ENCODE results near the gene CCN6.
"Not testable (repeated sequence)": the region's sequence is repeated elsewhere in the genome, so short reads cannot be mapped to it uniquely, and the experiment has no call there.

Gene CCN6

GRCh38 chr6:112030206-112030960 lies 23.5 kb upstream of the CCN6 start:
- DNase-seq (ENCODE audit: low read depth), result no peak

DNA sequence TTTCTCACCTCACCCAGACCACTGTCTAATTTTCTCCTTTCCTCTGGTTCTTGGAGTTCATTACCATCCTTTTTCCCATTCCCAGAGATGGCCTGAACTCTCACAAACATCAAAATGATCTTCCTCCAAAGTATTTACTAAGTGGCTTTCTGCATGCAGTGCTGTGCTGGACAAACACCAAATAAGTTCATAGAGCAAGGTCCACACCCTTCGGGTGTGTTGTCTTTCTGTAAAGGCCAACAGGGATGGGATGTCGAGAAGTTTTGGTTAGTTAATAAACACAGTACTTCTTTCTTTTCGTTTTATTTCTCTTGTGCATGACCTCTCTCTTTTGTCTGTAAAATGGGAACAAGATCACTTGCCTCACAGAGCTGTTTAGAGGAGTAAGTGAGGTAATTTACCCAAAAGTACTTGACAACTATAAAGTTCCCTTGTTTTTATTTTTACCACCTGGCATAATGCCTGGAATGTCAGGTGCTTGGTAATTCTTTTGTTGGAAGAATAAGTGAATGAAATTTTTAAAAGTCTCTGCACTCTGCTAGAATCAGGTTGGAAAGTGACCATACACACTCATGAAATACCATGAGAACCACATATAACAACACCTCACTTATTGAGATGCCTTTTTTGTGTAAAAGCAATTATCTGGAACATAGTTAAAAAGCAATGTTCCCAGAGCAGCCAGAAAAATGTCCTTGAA lies 22.8 kb upstream of the CCN6 start:
- DNase-seq (ENCODE audit: low read depth), result no peak

DNA sequence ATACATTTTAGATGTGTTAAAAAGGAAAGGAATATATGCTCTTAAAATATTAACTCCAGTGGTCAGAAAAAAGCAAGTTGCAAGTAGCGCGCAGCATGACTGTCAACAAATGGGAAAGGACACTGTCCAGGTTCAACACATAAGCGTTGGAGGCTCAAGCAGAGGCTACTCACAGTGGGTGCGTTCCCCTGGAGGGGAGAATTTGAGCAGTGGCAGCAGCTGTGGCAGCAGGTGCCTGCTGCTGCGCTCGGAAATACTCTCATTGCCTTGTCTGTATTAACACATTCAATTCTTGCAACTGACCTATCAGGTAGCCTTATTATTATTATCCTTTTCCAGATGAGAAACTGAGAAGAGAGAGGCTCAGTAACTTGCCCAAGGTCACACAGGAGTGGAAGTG lies 21.9 kb upstream of the CCN6 start:
- no peak for DNase-seq (ENCODE audit: low read depth)

DNA sequence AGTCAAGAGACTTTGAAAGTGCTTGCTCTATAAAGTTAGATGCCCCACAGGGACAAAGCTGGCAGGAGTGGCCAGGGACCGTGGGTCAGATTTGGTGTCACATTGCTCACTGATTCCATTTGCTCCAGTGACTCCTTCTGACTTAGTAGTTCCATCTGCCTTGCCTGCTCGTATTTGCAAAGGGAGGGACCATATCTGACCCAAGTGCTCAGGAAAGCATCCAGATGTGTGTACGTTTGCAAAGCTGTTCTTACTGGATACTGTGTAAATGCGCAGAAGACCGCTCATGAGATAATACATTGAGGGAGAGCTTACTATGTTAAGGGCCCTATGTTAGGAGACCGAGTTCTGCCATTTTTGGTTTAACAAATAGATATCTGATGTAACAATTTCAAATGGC lies 21.2 kb upstream of the CCN6 start:
- no peak for DNase-seq (ENCODE audit: low read depth)

GRCh38 chr6:112033791-112034615 lies 19.9 kb upstream of the CCN6 start:
- DNase-seq (ENCODE audit: low read depth), result no peak

DNA sequence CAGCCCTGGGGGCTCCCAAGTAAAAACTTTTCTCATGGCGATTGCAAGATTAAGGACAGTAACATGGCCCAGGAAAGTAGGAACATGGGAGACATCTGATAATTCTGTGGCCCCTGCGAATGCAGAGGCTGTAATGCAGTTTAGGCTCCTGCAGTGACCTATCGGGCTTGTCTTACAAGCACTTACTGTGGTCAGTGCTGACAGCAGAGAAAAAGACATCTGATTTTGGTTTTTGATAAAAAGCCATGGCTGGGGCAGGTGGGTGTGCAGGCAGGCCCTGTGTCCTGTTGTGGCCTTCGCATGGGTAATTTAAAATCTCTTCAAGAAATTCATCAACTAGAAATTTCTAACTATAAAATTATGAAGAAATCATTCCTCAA lies 19.3 kb upstream of the CCN6 start:
- no peak for DNase-seq (ENCODE audit: low read depth)

DNA sequence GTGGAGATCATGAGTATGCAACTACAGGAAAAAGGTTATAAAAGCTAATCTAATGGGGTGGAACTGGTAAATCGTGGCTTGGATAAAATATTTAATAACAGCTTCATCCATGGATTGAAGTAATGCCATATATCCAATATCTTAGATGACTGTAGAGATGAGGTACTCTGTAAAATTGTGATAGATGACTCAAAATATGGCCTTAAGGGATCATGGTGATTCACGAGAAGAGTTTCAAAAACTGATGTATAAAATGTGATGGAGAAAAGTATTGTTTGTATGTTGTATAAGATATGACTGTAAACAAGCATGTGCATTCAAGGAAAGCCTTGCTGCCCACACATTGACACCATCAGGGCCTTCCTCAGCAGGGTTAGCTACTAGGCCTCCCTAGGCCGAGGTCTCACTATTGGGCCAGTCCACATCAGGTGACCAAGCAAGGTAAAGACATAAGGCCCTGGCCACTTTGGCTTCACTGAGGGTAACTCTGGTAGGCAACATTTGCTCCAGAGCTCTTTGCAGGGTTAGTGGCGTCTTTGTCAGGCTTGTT lies 17.7 kb upstream of the CCN6 start:
- no peak for DNase-seq (ENCODE audit: low read depth)

DNA sequence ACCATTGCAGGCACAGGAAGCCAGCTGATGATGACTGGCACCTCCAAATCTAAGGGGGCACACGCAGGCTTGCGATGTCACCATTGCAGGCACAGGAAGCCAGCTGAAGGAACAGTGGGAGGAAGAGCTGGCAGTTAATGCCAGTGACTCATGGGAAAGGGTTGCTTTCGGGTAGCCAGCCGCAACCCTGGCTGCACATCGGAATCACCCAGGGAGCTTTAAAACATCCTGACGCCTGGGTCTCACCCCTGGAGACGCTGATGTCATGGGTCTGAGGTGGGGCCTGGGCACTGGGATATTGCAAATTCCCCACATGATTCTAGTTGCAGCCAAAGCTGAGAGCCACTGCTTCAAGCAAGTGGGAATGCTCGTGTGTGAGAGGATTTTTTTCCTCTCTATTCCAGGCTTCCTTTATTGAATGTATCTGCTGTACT lies 16.1 kb upstream of the CCN6 start:
- DNase-seq (ENCODE audit: low read depth), result no peak

DNA sequence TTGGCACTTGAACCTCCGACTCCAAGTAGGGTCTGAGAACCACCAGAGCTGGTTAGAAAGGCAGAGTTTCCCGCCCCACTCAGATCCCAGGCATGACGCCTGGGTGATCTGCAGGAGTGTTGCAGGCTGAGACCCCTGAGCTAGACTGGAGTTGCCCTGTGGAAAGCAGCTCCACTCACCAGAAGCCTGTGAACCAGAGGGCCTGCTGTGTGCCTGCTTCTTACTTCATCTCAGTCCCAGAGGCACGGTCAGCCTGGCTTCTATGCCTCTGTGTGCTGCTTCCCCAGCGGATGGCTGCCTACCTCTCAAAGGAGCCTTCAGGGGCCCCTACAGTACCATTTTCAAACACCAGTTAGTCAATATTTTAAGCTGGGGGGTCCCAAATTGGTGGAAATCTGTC lies 15.6 kb upstream of the CCN6 start:
- DNase-seq (ENCODE audit: low read depth), result no peak

DNA sequence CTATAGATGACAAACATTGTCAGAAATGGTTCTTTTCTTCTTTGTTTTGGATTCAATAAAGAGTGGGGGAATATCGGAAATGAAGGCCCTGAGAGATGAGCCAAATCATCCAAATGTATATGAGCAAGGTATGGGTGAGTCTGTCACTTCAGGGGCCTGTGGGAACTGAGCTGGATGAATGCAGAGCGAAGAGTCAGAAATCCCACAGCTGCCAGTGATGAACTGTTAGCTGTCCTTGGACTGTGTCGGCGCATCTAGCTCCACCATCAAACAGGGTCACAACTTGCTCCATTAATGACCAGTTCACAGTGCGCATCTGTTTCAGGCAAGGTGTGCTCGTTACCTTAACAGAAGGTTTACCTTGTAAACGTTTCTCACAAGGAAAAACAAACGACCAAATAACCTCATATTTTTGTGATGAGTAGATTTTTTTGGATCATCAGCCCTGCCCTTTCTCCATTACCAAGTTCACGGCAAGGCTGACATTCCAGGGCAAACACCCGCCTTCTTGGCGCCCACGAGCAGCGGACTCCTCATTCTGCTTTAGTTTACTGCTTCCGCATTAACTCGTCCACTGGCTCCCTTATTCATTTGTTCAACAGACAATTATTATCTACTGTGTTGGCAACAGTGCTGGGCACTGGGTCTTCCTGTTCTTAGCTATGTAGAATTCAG lies 15.0 kb upstream of the CCN6 start:
- no peak for DNase-seq (ENCODE audit: low read depth)

GRCh38 chr6:112039431-112039770 lies 14.5 kb upstream of the CCN6 start:
- DNase-seq (ENCODE audit: low read depth), result no peak

DNA sequence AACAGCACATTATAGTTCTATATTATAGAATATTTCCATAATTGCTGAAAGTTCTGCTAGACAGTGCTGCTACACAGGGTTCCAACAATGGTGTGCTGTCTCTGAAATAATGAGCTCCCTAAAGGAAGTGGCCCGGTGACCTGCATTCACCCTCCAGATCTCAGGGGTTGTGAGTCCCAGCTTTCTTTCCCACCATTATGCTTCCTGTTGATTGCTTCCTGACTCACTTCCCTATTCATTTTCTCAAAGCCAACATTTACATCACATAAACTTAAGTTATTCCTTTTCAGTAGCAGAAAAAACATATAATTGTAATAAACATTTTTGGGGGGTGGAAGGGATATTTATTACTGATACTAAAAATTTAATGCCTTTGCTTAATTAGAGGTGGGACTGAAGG lies 12.9 kb upstream of the CCN6 start:
- no peak for DNase-seq (ENCODE audit: low read depth)

GRCh38 chr6:112041535-112041934 lies 12.4 kb upstream of the CCN6 start:
- no peak for DNase-seq (ENCODE audit: low read depth)

DNA sequence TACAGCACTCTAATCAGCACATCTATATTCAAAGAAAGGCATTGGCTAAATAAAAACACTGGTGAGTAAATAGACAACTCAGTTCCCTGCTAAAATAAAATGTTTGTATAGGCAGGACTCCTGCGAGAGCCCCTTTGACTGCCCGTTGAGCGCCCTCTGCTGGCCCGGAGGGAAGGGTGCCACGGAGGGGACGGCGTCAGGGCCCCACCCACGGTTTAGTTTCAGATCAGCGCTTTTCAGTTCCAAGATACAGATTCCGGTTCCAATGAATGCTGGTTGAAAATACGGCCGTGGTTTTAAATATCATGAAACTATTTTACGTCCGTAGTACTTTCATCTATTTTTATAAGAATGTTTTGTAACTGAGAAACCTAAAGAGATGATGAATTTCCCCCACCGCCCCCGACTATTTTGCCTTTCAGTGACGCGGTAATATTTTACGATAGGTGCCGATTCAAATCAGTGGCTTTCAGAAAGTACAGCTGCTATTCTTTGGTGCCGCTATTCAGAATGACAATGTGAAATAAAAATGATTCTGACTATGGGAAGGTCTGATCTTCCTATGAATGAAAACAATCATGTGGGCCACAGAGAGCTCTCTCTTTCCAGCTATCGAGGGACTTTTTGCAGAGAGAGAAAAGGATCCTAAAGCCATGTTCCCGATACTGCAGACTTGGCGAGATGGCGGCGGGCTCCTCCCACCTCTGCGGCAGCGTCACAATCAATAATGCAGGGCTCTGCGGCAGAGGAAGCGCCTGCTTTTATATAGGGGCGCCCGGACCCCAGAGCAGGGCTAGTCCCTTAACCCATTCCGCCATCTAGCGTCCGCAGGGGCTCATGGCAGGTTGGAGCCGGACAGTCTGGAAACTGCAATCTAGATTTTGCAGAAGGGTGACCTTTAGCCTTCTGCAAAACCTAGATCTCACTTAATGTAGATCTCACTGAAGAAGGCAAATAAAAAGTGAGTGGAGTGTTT lies 10.6 kb upstream of the CCN6 start:
- DNase-seq (ENCODE audit: low read depth), result peak; percentile 86

DNA sequence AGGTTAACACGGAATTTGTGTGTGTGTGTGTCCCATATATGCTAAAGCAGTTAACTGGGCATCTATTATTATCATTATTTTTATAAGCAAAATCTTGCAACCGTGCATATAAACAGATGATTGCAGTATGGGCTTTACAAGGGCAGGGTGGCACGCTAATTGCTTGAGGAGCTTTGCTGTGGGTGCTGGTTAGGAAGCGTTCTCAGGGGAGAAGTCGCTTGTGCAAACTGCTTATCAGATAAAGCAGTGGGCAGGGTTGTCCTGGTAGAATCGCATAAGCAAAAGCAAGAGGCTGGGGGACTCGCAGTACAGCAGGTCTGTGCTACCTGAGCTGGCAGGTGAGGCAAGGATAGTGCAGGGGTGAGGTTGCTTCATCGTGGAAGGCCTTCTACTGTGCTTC lies 9.7 kb upstream of the CCN6 start:
- no peak for DNase-seq (ENCODE audit: low read depth)

DNA sequence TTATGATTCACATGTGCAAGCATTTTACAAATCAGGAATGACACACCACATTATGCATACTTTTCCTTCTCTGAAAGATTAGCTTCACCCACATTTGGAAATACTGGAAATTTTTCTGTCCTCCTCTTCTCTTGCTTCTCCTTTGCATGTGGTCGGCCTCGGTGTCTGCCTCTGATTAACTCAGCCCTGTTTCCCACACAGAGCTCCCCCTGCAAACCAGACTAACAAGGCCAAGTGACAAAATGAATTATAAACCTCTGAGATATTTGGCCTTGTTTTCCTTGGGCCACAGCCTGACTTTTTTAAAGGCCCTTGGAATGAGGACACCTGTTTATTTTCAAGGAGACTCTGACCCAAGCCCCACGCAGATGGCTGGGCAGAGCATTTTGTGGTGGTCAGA lies 9.0 kb upstream of the CCN6 start:
- DNase-seq (ENCODE audit: low read depth), result no peak

- not testable (repeated sequence) for DNase-seq (ENCODE audit: low read depth)
These were observed 6.4 kb upstream of the CCN6 start for GRCh38 chr6:112047523-112047922.

DNA sequence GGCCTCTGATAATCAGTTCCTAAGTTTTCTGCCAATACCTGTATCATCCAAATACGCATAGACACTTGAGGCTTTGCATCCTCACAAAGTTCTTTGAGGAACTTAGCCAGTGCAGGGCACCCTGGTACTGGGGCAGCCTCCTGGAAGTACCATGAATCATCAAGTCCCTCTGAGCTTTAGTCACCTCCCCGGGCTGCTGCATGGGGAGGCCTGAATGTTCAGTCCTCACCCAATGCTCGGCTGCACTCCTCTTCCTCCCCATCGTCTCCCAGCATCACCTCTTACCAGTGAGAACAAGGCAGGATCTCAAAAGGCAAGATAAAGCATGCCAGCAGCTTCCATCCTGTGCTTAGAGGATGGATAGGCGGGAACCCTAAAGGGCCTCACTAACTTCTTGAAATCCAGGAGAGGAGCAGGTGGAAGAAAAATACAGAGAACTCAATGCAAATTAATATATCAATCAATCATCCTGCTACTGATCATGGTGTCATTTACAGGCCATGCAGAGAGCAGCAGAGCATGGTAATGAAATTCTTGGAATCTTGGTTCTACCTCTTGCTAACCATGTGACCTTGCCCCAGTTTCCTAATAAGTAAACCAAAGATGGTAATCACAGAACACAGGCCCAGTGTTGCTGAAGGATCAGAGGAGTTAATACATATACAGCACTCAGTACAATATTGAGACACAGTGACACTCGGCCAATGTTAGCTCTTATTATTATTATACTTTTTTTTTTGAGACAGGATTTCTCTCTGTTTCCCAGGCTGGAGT lies 4.7 kb upstream of the CCN6 start:
- DNase-seq (ENCODE audit: low read depth), result no peak

GRCh38 chr6:112049996-112050395 lies 3.9 kb upstream of the CCN6 start:
- DNase-seq (ENCODE audit: low read depth), result no peak

GRCh38 chr6:112050429-112050828 lies 3.5 kb upstream of the CCN6 start:
- no peak for DNase-seq (ENCODE audit: low read depth)
